Prostate gland (tissue), 2 donors: ENCODE results near the gene USP25. TPM values are rescaled to one million over a fixed set of nuclear protein-coding genes. Genes with fewer than 3 reads are reported as not detected.

Experiments used
- DNase-seq: peaks from one replicate; pipeline ENCODE4 v3.0.0-alpha.2; 2019; ENCODE audit warnings: low spot score
- H3K27ac ChIP-seq, 2 donors: fragments of 200-600 bp; sonication (generic); 2 replicates each; pipeline ENCODE4 v1.5.1; 2017 to 2019
- H3K27me3 ChIP-seq: fragments of 200-600 bp; sonication (generic); replicated peaks from 2 replicates; pipeline ENCODE4 v1.5.1; 2019; ENCODE audit not compliant: insufficient read depth
- H3K36me3 ChIP-seq, 2 donors: fragments of 200-600 bp; sonication (generic); 1 replicate in 1 of 2; 2 replicates in 1 of 2; pipeline versions ENCODE4 v1.5.1 to v1.8.1; 2017 to 2019
- H3K4me1 ChIP-seq: fragments of 200-600 bp; sonication (generic); replicated peaks from 2 replicates; pipeline ENCODE4 v1.5.1; 2019
- H3K4me3 ChIP-seq, 2 donors: fragments of 200-600 bp; sonication (generic); 2 replicates each; pipeline ENCODE4 v1.5.1; 2017 to 2019
- H3K9me3 ChIP-seq: fragments of 200-600 bp; sonication (generic); 2 replicates; pipeline ENCODE4 v1.5.1; 2017
- CTCF ChIP-seq, 4 experiments: fragments of 200-600 bp in 2 of 4; fragments of 450-650 bp in 2 of 4; sonication (generic) in 2 of 4; IDR thresholded peaks; 1 replicate in 3 of 4; 2 replicates in 1 of 4; pipeline ENCODE4 v1.5.1; 2016 to 2019; ENCODE audit warnings: antibody characterized with exemption in 4 of 4, mild to moderate bottlenecking in 2 of 4, moderate library complexity in 2 of 4
- POLR2A ChIP-seq: fragments of 450-650 bp; IDR thresholded peaks from one replicate; pipeline ENCODE4 v1.6.1; 2016; ENCODE audit warnings: antibody characterized with exemption, mild to moderate bottlenecking
- POLR2AphosphoS5 ChIP-seq: sonication (generic); formaldehyde crosslinking; IDR thresholded peaks from one replicate; pipeline ENCODE4 v1.6.1; 2017; ENCODE audit warnings: antibody characterized with exemption
- WGBS: methylation state at CpG from one replicate; pipeline ENCODE4 v1.1.5; 2018; 5-methylcytosine and 5-hydroxymethylcytosine counted together
- intact Hi-C: fragments of 100-400 bp; cut with DNase I; formaldehyde crosslinking; loops from one replicate; pipeline ENCODE4 v1.14.2; 2022
- total RNA-seq, 2 donors: library from RNA; depleted of rRNA; stranded (reverse); fragments of >200 nt; gene quantifications; one replicate each; pipeline ENCODE4 v1.1.0, GENCODE V29; 2016

The USP25 gene
- total RNA-seq, 2 donors from 2014 or later = 30.4 to 49.3 TPM

- no peaks in the 10 kb centered on the region for H3K9me3 ChIP-seq
- H3K36me3 ChIP-seq = no peaks in the 10 kb centered on the region
- no peaks in the 10 kb centered on the region for H3K27me3 ChIP-seq
- no peak overlapping the region for H3K27ac ChIP-seq
- DNase-seq = no peak
- TF ChIP-seq POLR2A = no peak
- no peak for TF ChIP-seq POLR2AphosphoS5
- no peak for TF ChIP-seq CTCF (IDR thresholded peaks at IDR 0.05)
- no peaks in the 10 kb centered on the region for H3K4me1 ChIP-seq
- no peak overlapping the region for H3K4me3 ChIP-seq
- WGBS = 86% methylated on average over 3 of the region's 3 CpGs
- intact Hi-C loops = no loop called here
Observed at GRCh38 chr21:15840406-15840805, 110.6 kb downstream of the USP25 start.

GRCh38 chr21:15841856-15842564 is 112.2 kb downstream of the USP25 start:
- TF ChIP-seq POLR2A = no peak
- TF ChIP-seq CTCF (IDR thresholded peaks at IDR 0.05) = no peak
- no peak for TF ChIP-seq POLR2AphosphoS5

DNA sequence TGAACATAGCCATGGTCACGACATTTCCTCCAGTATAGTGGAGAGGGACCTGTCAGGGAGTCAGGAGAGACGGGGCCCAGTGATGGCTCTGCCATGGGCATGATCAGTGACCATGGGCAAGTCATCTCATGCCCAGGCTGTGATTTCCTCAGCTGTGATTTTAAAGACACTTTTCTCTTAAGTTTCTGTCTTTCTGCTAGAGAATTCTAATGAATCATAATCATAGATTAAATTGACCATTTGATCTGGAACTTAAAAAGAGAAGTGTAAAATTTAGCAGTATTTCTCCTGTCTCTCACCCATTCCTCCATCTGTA is 112.7 kb downstream of the USP25 start:
- intact Hi-C loops = no loop called here
- TF ChIP-seq CTCF (IDR thresholded peaks at IDR 0.05) (no peak), POLR2AphosphoS5 (no peak), POLR2A (no peak)
- DNase-seq = no peak

More at GRCh38 chr21:15841856-15842564, 112.2 kb downstream of the USP25 start:
- DNase-seq = no peak
- no peaks in the 10 kb centered on the region for H3K9me3 ChIP-seq
- H3K27ac ChIP-seq = no peak overlapping the region
- H3K36me3 ChIP-seq = no peaks in the 10 kb centered on the region
- no peak overlapping the region for H3K4me3 ChIP-seq
- no peaks in the 10 kb centered on the region for H3K4me1 ChIP-seq
- no peaks in the 10 kb centered on the region for H3K27me3 ChIP-seq
- 61% methylated on average over 3 of the region's 3 CpGs for WGBS
- intact Hi-C loops = no loop called here

GRCh38 chr21:15843766-15844165 is 114.0 kb downstream of the USP25 start:
- 95% methylated on average over 1 of the region's 1 CpG for WGBS
- no peak overlapping the region for H3K27ac ChIP-seq
- no peaks in the 10 kb centered on the region for H3K36me3 ChIP-seq
- intact Hi-C loops = no loop called here
- no peaks in the 10 kb centered on the region for H3K4me1 ChIP-seq
- DNase-seq = no peak
- no peaks in the 10 kb centered on the region for H3K27me3 ChIP-seq
- TF ChIP-seq POLR2A = no peak
- no peak for TF ChIP-seq POLR2AphosphoS5
- TF ChIP-seq CTCF (IDR thresholded peaks at IDR 0.05) = no peak
- no peaks in the 10 kb centered on the region for H3K9me3 ChIP-seq
- H3K4me3 ChIP-seq = no peak overlapping the region

More for the DNA sequence above, 112.7 kb downstream of the USP25 start:
- no peaks in the 10 kb centered on the region for H3K9me3 ChIP-seq
- WGBS = 70% methylated on average over 2 of the region's 2 CpGs
- H3K27ac ChIP-seq = no peak overlapping the region
- no peak overlapping the region for H3K4me3 ChIP-seq
- no peaks in the 10 kb centered on the region for H3K4me1 ChIP-seq
- no peaks in the 10 kb centered on the region for H3K27me3 ChIP-seq
- H3K36me3 ChIP-seq = no peaks in the 10 kb centered on the region
